ENCODE data around the gene ZNF607.

The ZNF607 gene

DNA sequence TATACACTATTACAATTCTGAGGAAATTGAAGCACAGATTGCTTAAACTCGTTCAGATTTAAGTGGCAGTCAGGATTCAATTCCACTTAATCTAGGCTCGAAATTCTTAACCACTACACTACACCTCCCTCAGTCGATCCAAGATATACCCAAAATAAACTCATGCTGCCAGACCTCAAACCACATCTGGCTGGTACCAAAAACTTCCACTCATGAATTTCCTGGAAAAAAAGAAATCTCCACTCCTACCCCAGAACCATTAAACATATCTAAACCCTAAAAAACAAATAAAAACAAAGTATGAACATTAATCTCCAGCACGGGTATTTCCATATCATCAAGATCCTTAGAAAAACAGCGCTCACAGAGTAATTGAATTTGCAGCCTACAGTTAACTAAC is 65.4 kb downstream of the ZNF607 start:
- no peak for DNase-seq (ENCODE audit: low read depth in 1 of 2, low spot score in 1 of 2)

Data from activated T-helper 1 cell treated with anti-CD3 and anti-CD28 coated beads, Interleukin-2, amount 50 U/mL, for 16 hours (primary cell).